Measurements from ENCODE around the gene IBA57. TPM values are rescaled to one million over a fixed set of nuclear protein-coding genes. Genes with fewer than 3 reads are reported as not detected.

IBA57 gene
- total RNA-seq, 1 donor from 2014 or later, result 7.7 TPM

DNA sequence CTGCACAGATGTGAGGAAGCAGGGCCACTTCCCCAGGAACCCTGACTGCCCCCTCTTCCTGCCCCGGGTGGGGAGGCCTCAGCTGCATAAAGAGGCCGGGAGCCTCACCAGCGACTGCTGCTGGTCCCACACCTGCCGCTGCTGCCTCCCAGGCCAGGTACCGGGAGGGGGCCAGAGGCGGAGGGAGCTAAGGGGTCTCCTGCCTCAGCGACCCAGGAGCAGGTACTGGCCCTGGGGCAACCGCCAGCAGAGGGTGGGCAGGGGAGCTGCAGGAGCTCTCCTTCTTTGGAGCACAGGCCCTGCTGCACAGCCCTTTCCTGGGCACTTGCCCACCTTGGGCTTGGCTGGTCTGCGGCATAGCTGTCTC is 9.1 kb upstream of the IBA57 start:
- TF ChIP-seq, protein P1, sequence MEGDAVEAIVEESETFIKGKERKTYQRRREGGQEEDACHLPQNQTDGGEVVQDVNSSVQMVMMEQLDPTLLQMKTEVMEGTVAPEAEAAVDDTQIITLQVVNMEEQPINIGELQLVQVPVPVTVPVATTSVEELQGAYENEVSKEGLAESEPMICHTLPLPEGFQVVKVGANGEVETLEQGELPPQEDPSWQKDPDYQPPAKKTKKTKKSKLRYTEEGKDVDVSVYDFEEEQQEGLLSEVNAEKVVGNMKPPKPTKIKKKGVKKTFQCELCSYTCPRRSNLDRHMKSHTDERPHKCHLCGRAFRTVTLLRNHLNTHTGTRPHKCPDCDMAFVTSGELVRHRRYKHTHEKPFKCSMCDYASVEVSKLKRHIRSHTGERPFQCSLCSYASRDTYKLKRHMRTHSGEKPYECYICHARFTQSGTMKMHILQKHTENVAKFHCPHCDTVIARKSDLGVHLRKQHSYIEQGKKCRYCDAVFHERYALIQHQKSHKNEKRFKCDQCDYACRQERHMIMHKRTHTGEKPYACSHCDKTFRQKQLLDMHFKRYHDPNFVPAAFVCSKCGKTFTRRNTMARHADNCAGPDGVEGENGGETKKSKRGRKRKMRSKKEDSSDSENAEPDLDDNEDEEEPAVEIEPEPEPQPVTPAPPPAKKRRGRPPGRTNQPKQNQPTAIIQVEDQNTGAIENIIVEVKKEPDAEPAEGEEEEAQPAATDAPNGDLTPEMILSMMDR (IDR thresholded peaks at IDR 0.05; ENCODE audit: partially characterized antibody, unreplicated experiment), result no peak
- Mint-ChIP-seq H3K27ac (ENCODE audit: unreplicated experiment) (no peak overlapping the region), H3K36me3 (ENCODE audit: unreplicated experiment) (no peaks in the 10 kb centered on the region), H3K4me1 (ENCODE audit: low read depth, unreplicated experiment) (peaks cover under 1% of the 10 kb centered on the region), H3K4me3 (ENCODE audit: unreplicated experiment) (no peak overlapping the region), H3K27me3 (ENCODE audit: unreplicated experiment) (peaks cover 3% of the 10 kb centered on the region), H3K9me3 (ENCODE audit: unreplicated experiment) (no peaks in the 10 kb centered on the region)
- no peak for DNase-seq

DNA sequence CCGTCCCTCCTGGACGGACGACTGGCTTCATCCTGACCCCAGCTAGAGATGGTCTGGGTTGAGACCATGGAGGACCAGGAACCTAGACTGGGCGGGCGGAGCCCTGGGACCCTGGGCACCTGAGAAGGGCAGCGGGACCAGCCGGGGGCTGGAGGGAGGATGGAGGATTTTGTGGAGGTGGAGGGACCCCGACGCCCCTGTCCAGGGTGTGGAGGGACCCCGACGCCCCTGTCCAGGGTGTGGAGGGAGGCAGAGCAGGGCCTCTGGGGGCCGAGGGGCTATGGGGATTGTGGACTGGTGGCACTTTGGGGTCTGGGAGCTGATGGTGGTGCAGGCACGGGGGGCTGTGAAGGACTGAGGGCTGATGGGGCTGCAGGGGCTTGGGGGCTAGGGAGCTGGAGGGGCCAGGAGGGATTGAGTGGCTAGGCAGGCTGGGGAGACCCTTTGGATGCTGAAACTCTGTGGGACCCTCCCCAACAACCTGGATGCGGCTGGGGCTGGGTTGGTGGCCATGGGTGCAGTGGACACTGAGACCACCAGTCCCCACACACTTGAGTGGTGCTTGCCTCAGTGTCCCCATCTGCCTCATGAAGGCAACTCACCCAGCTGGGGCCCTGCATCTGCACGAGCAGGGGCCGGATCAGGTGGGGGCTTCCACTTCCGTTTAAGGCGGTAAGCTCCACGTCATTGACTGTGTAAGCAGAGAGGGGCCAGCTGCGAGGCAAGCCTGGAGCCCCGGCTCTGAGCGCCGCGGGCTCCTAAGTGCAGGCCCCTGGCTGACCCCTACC is 8.5 kb upstream of the IBA57 start:
- DNase-seq, result no peak
- H3K4me1 Mint-ChIP-seq (ENCODE audit: low read depth, unreplicated experiment), result peaks cover 6% of the 10 kb centered on the region
- H3K4me3 Mint-ChIP-seq (ENCODE audit: unreplicated experiment), result no peak overlapping the region
- TF ChIP-seq, protein P1 (IDR thresholded peaks at IDR 0.05; ENCODE audit: partially characterized antibody, unreplicated experiment), result no peak
- peaks cover 3% of the 10 kb centered on the region for H3K27me3 Mint-ChIP-seq (ENCODE audit: unreplicated experiment)
- H3K9me3 Mint-ChIP-seq (ENCODE audit: unreplicated experiment), result no peaks in the 10 kb centered on the region
- no peak overlapping the region for H3K27ac Mint-ChIP-seq (ENCODE audit: unreplicated experiment)
- H3K36me3 Mint-ChIP-seq (ENCODE audit: unreplicated experiment), result no peaks in the 10 kb centered on the region

DNA sequence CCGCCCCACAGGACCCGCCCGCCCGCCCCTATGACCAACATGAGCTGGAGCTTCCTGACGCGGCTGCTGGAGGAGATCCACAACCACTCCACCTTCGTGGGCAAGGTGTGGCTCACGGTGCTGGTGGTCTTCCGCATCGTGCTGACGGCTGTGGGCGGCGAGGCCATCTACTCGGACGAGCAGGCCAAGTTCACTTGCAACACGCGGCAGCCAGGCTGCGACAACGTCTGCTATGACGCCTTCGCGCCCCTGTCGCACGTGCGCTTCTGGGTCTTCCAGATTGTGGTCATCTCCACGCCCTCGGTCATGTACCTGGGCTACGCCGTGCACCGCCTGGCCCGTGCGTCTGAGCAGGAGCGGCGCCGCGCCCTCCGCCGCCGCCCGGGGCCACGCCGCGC is 7.9 kb upstream of the IBA57 start:
- peaks cover under 1% of the 10 kb centered on the region for H3K27me3 Mint-ChIP-seq (ENCODE audit: unreplicated experiment)
- H3K9me3 Mint-ChIP-seq (ENCODE audit: unreplicated experiment), result no peaks in the 10 kb centered on the region

GRCh38 chr1:228158151-228159007 is 7.2 kb upstream of the IBA57 start:
- no peak for DNase-seq
- H3K36me3 Mint-ChIP-seq (ENCODE audit: unreplicated experiment), result no peaks in the 10 kb centered on the region
- no peak overlapping the region for H3K4me3 Mint-ChIP-seq (ENCODE audit: unreplicated experiment)
- H3K27ac Mint-ChIP-seq (ENCODE audit: unreplicated experiment), result no peak overlapping the region
- TF ChIP-seq, protein P1 (IDR thresholded peaks at IDR 0.05; ENCODE audit: partially characterized antibody, unreplicated experiment), result no peak
- peaks cover 6% of the 10 kb centered on the region for H3K4me1 Mint-ChIP-seq (ENCODE audit: low read depth, unreplicated experiment)
- no peaks in the 10 kb centered on the region for H3K27me3 Mint-ChIP-seq (ENCODE audit: unreplicated experiment)
- H3K9me3 Mint-ChIP-seq (ENCODE audit: unreplicated experiment), result no peaks in the 10 kb centered on the region

More for the DNA sequence above, 7.9 kb upstream of the IBA57 start:
- Mint-ChIP-seq H3K27ac (ENCODE audit: unreplicated experiment) (no peak overlapping the region), H3K36me3 (ENCODE audit: unreplicated experiment) (no peaks in the 10 kb centered on the region), H3K4me1 (ENCODE audit: low read depth, unreplicated experiment) (peaks cover 6% of the 10 kb centered on the region), H3K4me3 (ENCODE audit: unreplicated experiment) (no peak overlapping the region)
- DNase-seq, result no peak
- TF ChIP-seq, protein P1 (IDR thresholded peaks at IDR 0.05; ENCODE audit: partially characterized antibody, unreplicated experiment), result no peak

Measured in glutamatergic neuron (in vitro differentiated cells).